Dedifferentiated amniotic fluid mesenchymal stem cell (primary cell): ENCODE results near the gene ZFPL1.

Experiments
- DNase-seq: peaks from one replicate; pipeline ENCODE4 v3.0.0-alpha.2; 2016; ENCODE audit errors: extremely low spot score

The ZFPL1 gene

GRCh38 chr11:65083834-65084597 is at the start of gene ZFPL1, which contains the start of gene CDCA5:
Gene ZFPL1, plus strand, starts transcription at chr11:65084222. Its CDS starts 477 bp downstream, at chr11:65084699.
Gene CDCA5, minus strand, starts transcription at chr11:65084040. Its CDS starts 62 bp downstream, at chr11:65083978.
- DNase-seq, result peak; percentile 90

- DNase-seq, result no peak
Measured at GRCh38 chr11:65034423-65034822, 49.6 kb upstream of the ZFPL1 start.

- no peak for DNase-seq
Measured at GRCh38 chr11:65035579-65035978, 48.4 kb upstream of the ZFPL1 start.

GRCh38 chr11:65036931-65037330 is 47.1 kb upstream of the ZFPL1 start:
- no peak for DNase-seq

- DNase-seq, result no peak
Measured at GRCh38 chr11:65040520-65040846, 43.5 kb upstream of the ZFPL1 start.

- DNase-seq, result peak; percentile 76
Measured at GRCh38 chr11:65040847-65041622, 43.0 kb upstream of the ZFPL1 start, which contains the start of gene SAC3D1. Gene SAC3D1, plus strand, starts transcription at chr11:65041210. Its CDS starts 83 bp downstream, at chr11:65041293.

GRCh38 chr11:65042891-65043290 is 41.1 kb upstream of the ZFPL1 start:
- DNase-seq, result no peak

GRCh38 chr11:65043881-65044501 is 40.0 kb upstream of the ZFPL1 start:
- DNase-seq, result no peak

- DNase-seq, result no peak
Measured at GRCh38 chr11:65045061-65045460, 39.0 kb upstream of the ZFPL1 start.

- DNase-seq, result no peak
Measured at GRCh38 chr11:65045728-65046127, 38.3 kb upstream of the ZFPL1 start.

- no peak for DNase-seq
Measured at GRCh38 chr11:65047581-65048422, 36.2 kb upstream of the ZFPL1 start.

GRCh38 chr11:65051398-65051858 is 32.6 kb upstream of the ZFPL1 start:
- no peak for DNase-seq

GRCh38 chr11:65053827-65054508 is 30.1 kb upstream of the ZFPL1 start:
- DNase-seq, result no peak

GRCh38 chr11:65055538-65055937 is 28.5 kb upstream of the ZFPL1 start:
- no peak for DNase-seq

- no peak for DNase-seq
Measured at GRCh38 chr11:65056999-65057398, 27.0 kb upstream of the ZFPL1 start.

GRCh38 chr11:65057526-65057925 is 26.5 kb upstream of the ZFPL1 start:
- no peak for DNase-seq

- no peak for DNase-seq
Measured at GRCh38 chr11:65058012-65058411, 26.0 kb upstream of the ZFPL1 start.

- no peak for DNase-seq
Measured at GRCh38 chr11:65058419-65059054, 25.5 kb upstream of the ZFPL1 start, which contains the start of gene NAALADL1. Gene NAALADL1, minus strand, starts transcription at chr11:65058553. Its CDS starts 32 bp downstream, at chr11:65058521.

GRCh38 chr11:65059523-65059922 is 24.5 kb upstream of the ZFPL1 start:
- DNase-seq, result no peak
